NCI-H1105 treated with DMSO at 0.1 percent for 48 hours (cell line): ENCODE results near the gene STK11.
"Not testable (repeated sequence)": the region's sequence is repeated elsewhere in the genome, so short reads cannot be mapped to it uniquely, and the experiment has no call there.

Source experiments
- DNase-seq: peaks from one replicate; lab custom pipeline; 2025; lab: John Stamatoyannopoulos, UW

Gene STK11

DNA sequence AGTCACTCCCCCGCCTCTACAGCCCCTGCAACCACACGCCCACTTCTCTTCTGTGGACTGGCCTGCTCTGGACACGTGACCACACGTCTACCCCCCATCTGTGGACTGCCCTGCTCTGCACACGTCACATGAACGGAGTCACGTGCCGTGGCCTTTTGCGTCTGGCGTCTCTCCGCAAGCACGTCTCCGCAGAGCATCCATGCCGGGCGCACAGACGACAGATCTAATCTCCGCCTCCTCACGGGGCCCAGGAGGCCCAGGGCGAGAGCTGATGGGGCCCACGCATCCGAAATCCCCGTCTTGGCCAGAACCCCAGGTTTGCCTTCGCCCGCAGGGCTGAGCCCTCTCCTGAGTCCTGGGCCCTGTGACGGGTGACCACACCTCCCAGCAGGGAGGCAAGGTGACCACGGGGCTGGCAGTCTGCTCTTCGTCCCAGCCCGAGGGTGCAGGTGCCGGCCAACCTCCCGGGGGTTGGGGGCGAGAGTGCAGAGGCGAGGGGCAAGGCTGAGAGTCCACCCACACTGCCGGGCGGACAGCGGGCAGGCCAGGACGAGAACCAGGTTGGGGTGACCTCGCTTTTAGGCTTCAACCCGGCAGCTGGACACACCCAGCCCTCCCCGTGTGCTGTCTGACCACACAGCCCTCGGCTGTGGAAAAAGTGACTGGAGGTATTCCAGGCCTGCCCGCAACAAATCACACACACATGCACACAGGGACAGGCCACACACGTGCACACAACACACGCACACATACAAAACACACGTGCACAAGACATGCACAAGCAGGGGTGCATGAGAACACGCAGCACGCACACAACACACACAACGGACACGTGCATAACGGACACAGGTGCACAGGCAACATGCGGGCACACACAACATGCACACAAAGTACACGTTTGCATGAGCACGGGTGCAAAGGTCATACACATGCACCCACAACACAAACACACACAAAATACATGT lies 35.4 kb upstream of the STK11 start:
- DNase-seq: no peak

- no peak for DNase-seq
Measured at GRCh38 chr19:1170938-1171754, 34.4 kb upstream of the STK11 start.

DNA sequence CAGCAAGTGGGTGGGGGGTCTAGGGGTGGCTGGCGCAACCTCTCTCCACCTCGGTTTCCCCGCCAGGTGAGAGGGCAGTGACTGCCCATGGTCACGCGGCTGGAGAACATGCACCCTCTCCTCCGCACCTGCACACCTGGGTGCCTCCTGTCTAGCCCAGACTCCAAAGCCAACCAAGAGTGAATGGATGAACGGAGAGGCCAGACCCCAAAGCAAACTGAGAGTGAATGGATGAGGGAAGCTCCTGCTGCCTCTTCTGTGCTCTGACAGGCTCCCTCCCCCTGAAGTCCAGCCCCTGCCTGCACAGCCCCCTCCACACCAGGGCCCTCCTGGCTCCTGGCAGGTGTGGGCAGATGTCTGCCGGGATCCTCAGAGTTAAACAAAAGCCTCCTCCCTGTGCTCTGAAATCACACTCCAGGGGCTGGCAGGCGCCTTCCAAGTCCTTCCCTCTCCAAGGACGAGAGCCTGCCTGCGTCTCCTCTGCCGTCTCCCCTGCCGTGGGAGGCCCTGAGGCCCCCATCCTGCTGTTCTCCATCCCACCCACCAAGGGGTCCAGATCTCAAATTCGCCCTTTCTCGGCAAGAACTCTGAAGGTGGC lies 33.7 kb upstream of the STK11 start:
- no peak for DNase-seq

DNA sequence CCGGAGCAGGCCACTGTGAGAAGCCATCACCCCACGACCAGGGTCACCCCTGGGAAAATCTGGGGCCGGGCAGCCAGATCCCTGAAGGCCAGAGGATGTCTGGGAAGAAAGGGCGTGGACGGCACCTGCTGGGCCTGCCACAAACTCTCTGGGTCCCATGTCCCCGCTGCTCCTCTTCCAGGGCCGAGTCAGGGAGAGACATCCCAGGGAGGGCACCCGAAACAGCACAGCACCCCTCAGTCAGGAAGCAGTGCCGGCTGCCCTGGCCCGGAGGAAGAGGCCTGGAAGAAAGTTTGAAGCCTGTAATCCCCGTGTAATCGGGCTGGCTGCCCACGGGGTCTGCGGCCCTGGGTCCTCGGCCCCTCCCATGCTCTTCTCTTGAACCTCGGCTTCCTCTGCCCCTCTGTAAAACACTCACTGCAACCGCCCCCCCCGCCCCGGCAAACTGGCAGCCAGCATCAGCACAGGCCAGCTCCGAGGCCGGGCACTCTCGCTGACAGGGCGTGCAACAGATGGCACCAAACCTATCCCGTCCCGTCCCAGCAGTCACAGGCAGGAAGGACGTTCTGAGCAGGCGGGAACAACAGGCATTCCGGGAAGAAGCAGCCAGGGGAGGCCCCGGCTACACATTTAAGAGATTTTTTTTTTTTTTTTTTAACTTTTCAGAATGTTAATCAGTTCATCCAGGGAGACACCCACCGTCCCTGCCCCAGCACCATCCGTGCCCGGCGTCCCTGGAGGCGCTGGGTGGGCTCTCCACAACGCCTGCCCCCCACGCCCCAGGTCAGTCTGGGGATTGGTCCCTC lies 33.0 kb upstream of the STK11 start:
- DNase-seq: no peak

DNA sequence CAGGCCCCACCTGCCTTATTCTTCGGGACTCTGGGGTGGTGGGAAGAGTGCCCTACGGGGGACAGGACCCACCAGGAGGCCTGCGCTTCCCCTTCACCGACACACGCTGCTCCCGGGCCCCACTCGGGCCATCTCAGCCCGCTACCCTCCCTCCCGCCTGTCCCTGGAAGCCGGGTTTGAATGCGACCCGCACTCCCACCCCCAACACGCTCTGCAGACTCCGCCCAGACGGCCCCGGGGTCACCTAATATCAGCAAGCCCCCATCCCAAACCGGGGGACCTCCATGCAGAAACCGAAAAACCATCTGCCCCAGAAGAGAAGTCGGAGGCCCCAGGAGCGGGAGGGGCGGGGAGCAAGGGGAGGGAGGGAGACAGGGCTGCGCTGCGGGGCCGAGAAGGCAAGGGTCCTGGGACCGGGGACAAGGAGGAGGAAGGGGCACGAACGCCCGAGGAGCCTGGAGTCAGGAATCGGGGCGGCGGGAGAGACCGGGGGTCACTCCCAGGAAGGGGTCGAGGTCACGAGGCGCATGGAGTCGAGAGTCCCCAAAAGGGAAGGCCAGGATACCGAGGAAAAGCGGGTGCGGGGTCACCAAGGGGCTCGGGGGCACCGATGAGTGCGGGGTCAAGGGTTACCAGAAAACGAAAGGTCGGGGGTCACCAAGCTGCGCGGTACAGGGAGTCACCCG lies 32.3 kb upstream of the STK11 start:
- no peak for DNase-seq

GRCh38 chr19:1173845-1174809 lies 31.5 kb upstream of the STK11 start, which contains the start of gene SBNO2:
Gene SBNO2 (minus strand): TSS chr19:1174268. CDS start chr19:1154276, 19,992 bp downstream.
- DNase-seq: peak; percentile 68

GRCh38 chr19:1177322-1178114 lies 28.1 kb upstream of the STK11 start:
- DNase-seq: no peak

GRCh38 chr19:1181606-1182005 lies 24.0 kb upstream of the STK11 start:
- no peak for DNase-seq

DNA sequence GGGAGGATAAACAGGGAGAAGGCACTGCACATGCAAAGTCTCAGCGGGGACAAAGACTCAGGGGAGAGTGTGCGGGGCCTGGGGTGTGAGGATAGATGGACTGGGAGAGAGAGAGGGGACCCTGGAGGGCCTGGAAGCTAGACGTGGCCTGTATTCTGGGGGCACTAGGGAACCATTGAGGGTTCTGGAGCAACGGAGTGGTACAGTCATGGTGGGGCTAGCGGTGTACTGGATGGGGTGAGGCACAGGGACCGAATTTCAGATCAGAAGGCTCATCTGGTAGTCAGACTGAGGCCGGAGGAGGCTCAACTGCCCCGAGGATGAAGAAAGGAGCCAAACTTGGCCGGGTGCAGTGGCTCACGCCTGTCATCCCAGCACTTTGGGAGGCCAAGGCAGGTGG lies 23.5 kb upstream of the STK11 start:
- no peak for DNase-seq

DNA sequence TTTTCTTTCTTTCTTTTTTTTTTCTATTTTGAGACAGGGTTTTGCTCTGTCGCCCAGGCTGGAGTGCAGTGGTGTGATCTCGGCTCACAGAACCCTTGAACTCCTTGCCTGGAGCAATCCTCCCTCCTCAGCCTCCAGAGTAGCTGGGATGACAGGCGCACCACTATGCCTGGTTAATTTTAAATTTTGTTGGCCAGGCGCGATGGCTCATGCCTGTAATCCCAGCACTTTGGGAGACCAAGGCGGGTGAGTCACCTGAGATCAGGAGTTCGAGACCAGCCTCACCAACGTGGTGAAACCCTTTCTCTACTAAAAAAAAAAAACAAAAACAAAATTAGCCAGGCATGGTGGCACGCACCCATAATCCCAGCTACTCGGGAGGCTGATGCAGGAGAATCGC lies 22.9 kb upstream of the STK11 start:
- no peak for DNase-seq

DNA sequence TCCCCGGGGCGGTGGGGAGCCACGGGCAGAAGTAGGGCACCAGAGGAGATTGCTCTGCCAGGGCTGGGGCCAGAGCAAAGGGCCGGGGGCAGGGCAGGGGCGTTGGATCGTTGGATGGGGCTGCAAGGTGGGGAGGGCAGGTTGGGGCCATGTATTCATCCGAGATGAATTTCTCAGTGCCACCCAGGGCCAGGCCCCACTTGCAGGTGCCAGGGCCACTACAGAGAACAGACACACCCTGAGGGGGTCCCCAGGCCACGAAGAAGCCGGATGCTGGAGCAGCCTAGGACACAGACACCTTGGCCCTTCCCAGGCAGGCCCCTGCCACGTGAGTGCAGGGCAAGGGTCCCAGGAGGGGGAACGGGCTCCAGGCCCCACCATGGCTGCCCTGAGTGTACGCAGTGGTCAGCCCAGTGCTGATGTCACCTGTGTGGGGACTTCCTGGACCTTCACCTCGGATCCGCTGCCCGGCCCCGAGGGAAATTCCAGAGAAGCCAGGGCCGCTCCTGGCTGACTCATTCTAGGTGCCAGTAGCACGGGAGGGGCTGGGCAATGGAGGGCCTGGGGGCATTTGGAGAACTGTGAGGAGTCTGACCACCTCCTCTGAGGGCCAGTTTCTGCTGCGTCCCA lies 21.9 kb upstream of the STK11 start:
- DNase-seq: no peak

DNA sequence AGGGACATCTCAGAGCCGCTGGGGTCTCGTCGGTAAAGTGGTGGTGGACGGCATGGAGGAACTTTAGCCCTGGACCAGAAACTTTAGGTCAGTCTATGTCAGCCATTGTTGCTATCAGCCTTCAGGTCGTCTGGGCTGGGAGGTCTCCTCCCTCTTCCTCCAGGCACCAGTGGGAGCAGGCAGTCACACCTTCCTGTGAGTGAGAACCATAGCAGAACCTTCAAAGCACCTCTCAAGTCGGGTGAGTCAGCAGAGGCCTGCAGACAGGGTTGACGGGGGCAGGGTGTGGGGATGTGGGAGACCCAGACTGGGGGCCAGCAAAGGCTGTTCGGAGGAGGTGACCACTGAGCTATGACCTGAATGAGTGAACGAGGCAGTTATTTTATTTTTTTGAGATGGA lies 16.2 kb upstream of the STK11 start:
- no peak for DNase-seq

DNA sequence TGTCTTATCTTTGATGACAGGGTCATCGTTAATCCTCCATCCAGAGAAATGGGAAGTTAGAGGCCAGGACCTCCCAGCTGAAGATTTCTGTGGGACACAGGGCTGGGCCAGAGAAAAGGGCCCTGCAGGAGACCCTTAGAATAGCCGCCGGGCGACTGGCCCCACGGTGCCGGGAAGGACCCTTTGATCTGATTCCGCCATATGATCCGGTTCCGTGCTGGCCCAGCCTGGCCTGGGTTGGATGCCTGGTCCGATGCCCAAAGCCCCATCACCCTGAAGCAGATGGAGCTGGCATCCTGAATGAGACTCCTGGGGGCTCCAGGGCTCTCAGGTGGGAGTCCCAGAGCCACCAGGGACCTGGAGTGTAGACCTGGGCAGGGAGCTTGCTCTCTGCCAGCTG lies 6.0 kb upstream of the STK11 start:
- no peak for DNase-seq

DNA sequence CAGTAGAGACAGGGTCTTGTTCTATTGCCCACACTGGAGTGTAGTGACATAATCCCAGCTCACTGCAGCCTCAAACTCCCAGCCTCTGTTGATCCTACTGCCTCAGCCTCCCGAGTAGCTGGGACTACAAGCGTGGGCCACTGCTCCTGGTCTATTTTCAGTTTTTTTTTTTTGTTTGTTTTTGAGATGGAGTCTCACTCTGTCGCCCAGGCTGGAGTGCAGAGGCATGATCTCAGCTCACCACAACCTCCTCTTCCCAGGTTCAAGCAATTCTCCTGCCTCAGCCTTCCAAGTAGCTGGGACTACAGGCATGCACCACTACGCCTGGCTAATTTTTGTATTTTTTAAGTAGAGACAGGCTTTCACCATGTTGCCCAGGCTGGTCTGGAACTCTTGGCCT lies 5.0 kb upstream of the STK11 start:
- DNase-seq: not testable (repeated sequence)

DNA sequence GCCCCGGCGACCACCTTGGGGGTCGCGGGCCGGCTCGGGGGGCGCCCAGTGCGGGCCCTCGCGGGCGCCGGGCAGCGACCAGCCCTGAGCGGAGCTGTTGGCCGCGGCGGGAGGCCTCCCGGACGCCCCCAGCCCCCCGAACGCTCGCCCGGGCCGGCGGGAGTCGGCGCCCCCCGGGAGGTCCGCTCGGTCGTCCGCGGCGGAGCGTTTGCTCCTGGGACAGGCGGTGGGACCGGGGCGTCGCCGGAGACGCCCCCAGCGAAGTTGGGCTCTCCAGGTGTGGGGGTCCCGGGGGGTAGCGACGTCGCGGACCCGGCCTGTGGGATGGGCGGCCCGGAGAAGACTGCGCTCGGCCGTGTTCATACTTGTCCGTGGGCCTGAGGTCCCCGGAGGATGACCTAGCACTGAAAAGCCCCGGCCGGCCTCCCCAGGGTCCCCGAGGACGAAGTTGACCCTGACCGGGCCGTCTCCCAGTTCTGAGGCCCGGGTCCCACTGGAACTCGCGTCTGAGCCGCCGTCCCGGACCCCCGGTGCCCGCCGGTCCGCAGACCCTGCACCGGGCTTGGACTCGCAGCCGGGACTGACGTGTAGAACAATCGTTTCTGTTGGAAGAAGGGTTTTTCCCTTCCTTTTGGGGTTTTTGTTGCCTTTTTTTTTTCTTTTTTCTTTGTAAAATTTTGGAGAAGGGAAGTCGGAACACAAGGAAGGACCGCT lies 729 bp downstream of the STK11 start:
- no peak for DNase-seq

GRCh38 chr19:1206864-1207450 lies 1.4 kb downstream of the STK11 start:
- DNase-seq: peak; percentile 33

DNA sequence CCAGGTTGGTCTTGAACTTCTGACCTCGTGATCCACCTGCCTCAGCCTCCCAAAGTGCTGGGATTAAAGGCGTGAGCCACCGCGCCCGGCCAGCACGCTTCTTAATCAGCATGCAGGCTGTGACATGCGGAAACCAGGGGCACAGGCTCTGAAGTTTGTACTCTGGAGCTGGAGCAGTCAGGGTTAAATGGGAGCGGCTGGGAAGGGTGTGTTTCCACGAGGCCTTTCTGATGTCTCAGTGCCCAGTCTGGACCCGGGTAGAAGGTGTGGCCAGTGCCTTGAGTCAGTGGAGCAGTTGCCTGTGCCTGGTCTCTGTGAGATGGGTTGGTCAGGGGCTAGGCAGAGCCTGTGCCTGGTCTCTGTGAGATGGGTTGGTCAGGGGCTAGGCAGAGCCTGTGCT lies 3.3 kb downstream of the STK11 start:
- not testable (repeated sequence) for DNase-seq

DNA sequence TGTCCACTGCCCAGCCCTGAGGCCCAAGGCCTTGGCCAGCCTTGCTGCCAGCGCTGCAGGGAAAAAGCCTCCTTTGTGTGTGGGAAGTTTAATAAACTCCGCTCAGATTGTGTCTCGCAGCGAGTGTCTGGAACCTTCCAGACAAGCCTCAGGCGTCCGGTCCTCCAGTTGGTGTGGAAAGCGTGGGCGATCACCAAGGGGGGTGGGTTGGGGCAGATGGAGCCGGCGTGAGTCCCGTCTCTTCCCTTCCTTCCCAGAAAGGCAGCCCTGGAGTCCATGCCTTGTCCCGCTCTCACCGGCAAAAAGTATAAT lies 4.6 kb downstream of the STK11 start:
- no peak for DNase-seq
